GM12878 (cell line): ENCODE measurements around the gene PXMP2. TPM values are rescaled to one million over a fixed set of nuclear protein-coding genes. Genes with fewer than 3 reads are reported as not detected.

ENCODE experiments used
- ATAC-seq: fragments of 200-7000 bp; cut with Tn5 transposase; 3 replicates; pipeline ENCODE4 v1.9.1; 2020; ENCODE audit warnings: mild to moderate bottlenecking, moderate library complexity
- BruUV-seq: library from RNA; stranded (reverse); fragments of 400-500 nt; replicated peaks from 2 replicates; lab custom pipeline; 2021; lab: Mats Ljungman, UMichigan
- CTCF ChIA-PET: fragments of 300-600 bp; sonication (Branson Sonifier 250); formaldehyde crosslinking; extraction: SDS; loops from one replicate; lab custom pipeline; 2021; ENCODE audit warnings: inconsistent platforms; lab: Yijun Ruan, JAX
- POLR2A ChIA-PET: fragments of 350-600 bp; formaldehyde crosslinking; extraction: SDS; loops from one replicate; lab custom pipeline; 2021; ENCODE audit warnings: inconsistent platforms; lab: Charles Lee
- RAD21 ChIA-PET: fragments of 300-600 bp; sonication (Branson Sonifier 250); formaldehyde crosslinking; loops from one replicate; lab custom pipeline; 2023; ENCODE audit warnings: antibody characterized with exemption; ENCODE audit not compliant: unreplicated experiment; lab: Charles Lee
- SMC1A ChIA-PET: fragments of 300-600 bp; sonication (Branson Sonifier 250); formaldehyde crosslinking; loops from one replicate; lab custom pipeline; 2023; ENCODE audit not compliant: unreplicated experiment, uncharacterized antibody; lab: Charles Lee
- DNase-seq: peaks from one replicate; pipeline ENCODE4 v3.0.0-alpha.2; 2011; ENCODE audit warnings: low read depth, low spot score
- FAIRE-seq: peaks from 3 replicates; lab custom pipeline; 2011; peaks lifted over from hg19 to GRCh38; lab: Jason Lieb, UNC
- H2AFZ ChIP-seq: 2 replicates; pipeline ENCODE4 v1.6.0; 2011; ENCODE audit warnings: low read depth, low read length, control low read depth; ENCODE audit not compliant: control insufficient read depth
- H3K27ac ChIP-seq: 2 replicates; pipeline ENCODE4 v1.5.1; 2011; ENCODE audit warnings: control low read depth; ENCODE audit not compliant: control insufficient read depth, insufficient read depth
- H3K27me3 ChIP-seq, 2 experiments: replicated peaks in 1 of 2; 2 replicates each; pipeline versions ENCODE4 v1.6.0 to v1.6.1; 2011; ENCODE audit warnings: low read length in 1 of 2; ENCODE audit not compliant: control insufficient read depth in 2 of 2, insufficient read depth in 2 of 2
- H3K36me3 ChIP-seq, 2 experiments: 2 replicates each; pipeline ENCODE4 v1.5.1; 2011; ENCODE audit warnings: low read length in 1 of 2; ENCODE audit not compliant: control insufficient read depth in 2 of 2, insufficient read depth in 2 of 2
- H3K4me1 ChIP-seq: 2 replicates; pipeline ENCODE4 v1.6.1; 2011; ENCODE audit warnings: mild to moderate bottlenecking, low read length, moderate library complexity, mixed read lengths; ENCODE audit not compliant: control insufficient read depth, insufficient read depth
- H3K4me2 ChIP-seq: 2 replicates; pipeline ENCODE4 v1.6.0; 2011; ENCODE audit warnings: control low read depth; ENCODE audit not compliant: control insufficient read depth, insufficient read depth
- H3K4me3 ChIP-seq: fragments of 200-600 bp; sonication (generic); 2 replicates; pipeline ENCODE4 v1.5.1; 2016
- H3K79me2 ChIP-seq: 2 replicates; pipeline ENCODE4 v1.6.0; 2011; ENCODE audit warnings: low read length; ENCODE audit not compliant: control insufficient read depth, insufficient read depth
- H3K9ac ChIP-seq: 2 replicates; pipeline ENCODE4 v1.8.0; 2011; ENCODE audit warnings: low read length, control low read depth, mixed read lengths; ENCODE audit not compliant: control insufficient read depth, insufficient read depth
- H3K9me3 ChIP-seq: replicated peaks from 3 replicates; pipeline ENCODE4 v1.5.1; 2011; ENCODE audit warnings: mild to moderate bottlenecking, low read length; ENCODE audit not compliant: control insufficient read depth, insufficient read depth
- H4K20me1 ChIP-seq: 2 replicates; pipeline ENCODE4 v1.6.0; 2011; ENCODE audit not compliant: control insufficient read depth, insufficient read depth
- CREB1 ChIP-seq: IDR thresholded peaks from 2 replicates; pipeline ENCODE4 v1.6.1; 2012; ENCODE audit warnings: low read depth, mild to moderate bottlenecking, inconsistent platforms
- ELK1 ChIP-seq: IDR thresholded peaks from 2 replicates; pipeline ENCODE4 v1.6.1; 2012; ENCODE audit warnings: low read depth, low read length, improper control_type of control experiment
- EP300 ChIP-seq, 2 experiments: fragments of 150-350 bp in 1 of 2; IDR thresholded peaks; 2 replicates each; pipeline ENCODE4 v1.6.1; 2011 to 2012; ENCODE audit warnings: low read depth in 2 of 2, low read length in 2 of 2, borderline replicate concordance in 1 of 2, improper control_type of control experiment in 1 of 2, inconsistent platforms in 1 of 2; ENCODE audit not compliant: control insufficient read depth in 1 of 2
- HCFC1 ChIP-seq: fragments of 150-350 bp; IDR thresholded peaks from 2 replicates; pipeline ENCODE4 v1.6.1; 2014; ENCODE audit warnings: low read length
- HSF1 ChIP-seq: fragments of 150-350 bp; IDR thresholded peaks from 2 replicates; pipeline ENCODE4 v1.6.1; 2014; ENCODE audit warnings: mild to moderate bottlenecking, low read depth, low read length
- LARP7 ChIP-seq: fragments of 450-650 bp; IDR thresholded peaks from 2 replicates; pipeline ENCODE4 v1.6.1; 2017; ENCODE audit warnings: mild to moderate bottlenecking
- MTA3 ChIP-seq: IDR thresholded peaks from 2 replicates; pipeline ENCODE4 v1.6.1; 2012; ENCODE audit warnings: low read length, inconsistent platforms, borderline replicate concordance
- PAX8 ChIP-seq: fragments of 450-650 bp; IDR thresholded peaks from 2 replicates; pipeline ENCODE4 v1.6.1; 2017; ENCODE audit warnings: mild to moderate bottlenecking, moderate library complexity
- POLR2A ChIP-seq: IDR thresholded peaks from 2 replicates; pipeline ENCODE4 v1.6.1; 2011; ENCODE audit warnings: low read depth, mild to moderate bottlenecking, low read length
- RAD51 ChIP-seq: fragments of 450-650 bp; IDR thresholded peaks from 2 replicates; pipeline ENCODE4 v1.6.1; 2016; ENCODE audit warnings: moderate library complexity, mild to moderate bottlenecking, inconsistent platforms
- RBBP5 ChIP-seq: fragments of 200-600 bp; sonication (generic); conservative IDR thresholded peaks from 2 replicates; pipeline ENCODE4 v1.6.1; 2016
- SMAD5 ChIP-seq: IDR thresholded peaks from 2 replicates; pipeline ENCODE4 v1.6.1; 2016; ENCODE audit warnings: antibody characterized with exemption, low read depth
- SMC3 ChIP-seq: IDR thresholded peaks from 2 replicates; pipeline ENCODE4 v1.6.1; 2011; ENCODE audit warnings: low read length, improper control_type of control experiment, borderline replicate concordance
- SRF ChIP-seq, 2 experiments: IDR thresholded peaks; 2 replicates each; pipeline ENCODE4 v1.6.1; 2011; ENCODE audit warnings: low read depth in 2 of 2, low read length in 2 of 2, mild to moderate bottlenecking in 1 of 2, moderate library complexity in 1 of 2
- STAT3 ChIP-seq: IDR thresholded peaks from 2 replicates; pipeline ENCODE4 v1.6.1; 2011; ENCODE audit warnings: low read depth, low read length, improper control_type of control experiment
- YY1 ChIP-seq: IDR thresholded peaks from 2 replicates; pipeline ENCODE4 v1.6.1; 2011; ENCODE audit warnings: low read depth, mild to moderate bottlenecking, low read length
- WGBS: methylation state at CpG from one replicate; pipeline ENCODE4 v1.1.6; 2016; ENCODE audit warnings: low lambda C conversion rate; ENCODE audit not compliant: insufficient replicate concordance, insufficient coverage; ENCODE audit errors: missing lambda C conversion rate; 5-methylcytosine and 5-hydroxymethylcytosine counted together
- in situ Hi-C: fragments of 300-500 bp; cut with MboI; formaldehyde crosslinking; loops from 9 replicates; pipeline ENCODE4 v1.14.3; 2018; ENCODE audit warnings: mixed read lengths
- intact Hi-C: fragments of 100-400 bp; cut with micrococcal nuclease; formaldehyde crosslinking; loops from one replicate; pipeline ENCODE4 v1.14.2; 2022; ENCODE audit not compliant: unreplicated experiment
- polyA plus RNA-seq, 11 experiments: library from polyadenylated mRNA; depleted of rRNA in 4 of 11; unstranded in 6 of 11; stranded (reverse) in 5 of 11; fragments of >200 nt; fragmentation: Nextera tagmentation in 4 of 11; fragmentation: Illumina TruSeq in 1 of 11; extraction: Ambion mirVana in 4 of 11; extraction: Trizol in 1 of 11; gene quantifications; 1 replicate in 1 of 11; 2 replicates in 10 of 11; pipeline versions ENCODE4 v1.2.1 to v1.2.3, GENCODE V29; 2011 to 2016; ENCODE audit warnings: inconsistent platforms in 2 of 11, missing spikeins in 2 of 11, low read depth in 1 of 11
- total RNA-seq, 4 experiments: library from RNA; depleted of rRNA in 3 of 4; stranded (reverse); fragments of >200 nt in 3 of 4; fragmentation: Illumina TruSeq in 1 of 4; extraction: Trizol in 1 of 4; gene quantifications; 2 replicates each; pipeline versions ENCODE4 v1.2.1 to v1.2.3, GENCODE V29; 2013 to 2021
- TF ChIP-seq, protein P1 (sequence below): IDR thresholded peaks from 2 replicates; pipeline ENCODE4 v1.6.1; 2012; ENCODE audit warnings: low read length, inconsistent platforms

PXMP2 gene
- total and polyA plus RNA-seq, 10 of the 15 experiments (the other 5 are each of a cell fraction or from before 2014, with no cell fraction given): 4.0 to 97.8 (median 42.0) TPM

DNA sequence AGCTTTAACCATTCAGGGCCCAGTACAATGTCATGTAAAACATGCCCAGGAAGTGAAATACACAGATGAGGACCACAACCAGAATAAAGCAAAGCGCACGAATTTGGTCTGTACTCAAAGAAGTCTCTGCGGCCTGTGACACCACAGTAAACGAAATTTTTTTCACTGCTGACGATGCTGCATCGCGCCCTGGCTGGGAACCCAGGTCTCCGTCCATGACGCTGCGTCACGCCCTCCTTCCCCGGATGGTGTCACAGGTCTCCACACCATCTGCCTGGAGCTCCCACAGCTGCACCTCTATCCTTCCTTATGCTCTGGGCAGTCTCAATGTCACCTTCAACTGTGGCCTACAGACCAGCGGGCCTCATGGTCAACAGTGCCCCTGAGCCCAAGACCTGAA is 56.4 kb downstream of the PXMP2 start:
- ChIA-PET SMC1A (no interaction called here), POLR2A (no interaction called here), CTCF (no interaction called here), RAD21 (no interaction called here)
- H2AFZ ChIP-seq: no peak overlapping the region
- peaks cover 3% of the 10 kb centered on the region for H3K79me2 ChIP-seq
- in situ Hi-C loops (no loop called here), intact Hi-C loops (no loop called here)
- H3K9me3 ChIP-seq: no peaks in the 10 kb centered on the region
- 92% methylated on average over 13 of the region's 13 CpGs for WGBS
- no peak for ATAC-seq
- no peaks in the 10 kb centered on the region for H3K4me1 ChIP-seq
- no peak for FAIRE-seq
- peaks cover 4% of the 10 kb centered on the region; the same call in 1 of the 2 replicates for H4K20me1 ChIP-seq
- BruUV-seq: no TSS peak
- no peak overlapping the region for H3K27ac ChIP-seq
- peaks cover 41 to 51% of the 10 kb centered on the region in 2 experiments for H3K36me3 ChIP-seq
- no peak overlapping the region for H3K4me2 ChIP-seq
- no peaks in the 10 kb centered on the region for H3K27me3 ChIP-seq
- H3K9ac ChIP-seq: no peak overlapping the region
- DNase-seq: no peak
- TF ChIP-seq CREB1: no peak
- no peak for TF ChIP-seq SMC3
- TF ChIP-seq, protein P1, sequence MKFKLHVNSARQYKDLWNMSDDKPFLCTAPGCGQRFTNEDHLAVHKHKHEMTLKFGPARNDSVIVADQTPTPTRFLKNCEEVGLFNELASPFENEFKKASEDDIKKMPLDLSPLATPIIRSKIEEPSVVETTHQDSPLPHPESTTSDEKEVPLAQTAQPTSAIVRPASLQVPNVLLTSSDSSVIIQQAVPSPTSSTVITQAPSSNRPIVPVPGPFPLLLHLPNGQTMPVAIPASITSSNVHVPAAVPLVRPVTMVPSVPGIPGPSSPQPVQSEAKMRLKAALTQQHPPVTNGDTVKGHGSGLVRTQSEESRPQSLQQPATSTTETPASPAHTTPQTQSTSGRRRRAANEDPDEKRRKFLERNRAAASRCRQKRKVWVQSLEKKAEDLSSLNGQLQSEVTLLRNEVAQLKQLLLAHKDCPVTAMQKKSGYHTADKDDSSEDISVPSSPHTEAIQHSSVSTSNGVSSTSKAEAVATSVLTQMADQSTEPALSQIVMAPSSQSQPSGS: no peak
- no peak for TF ChIP-seq LARP7
- TF ChIP-seq HCFC1: no peak
- H3K4me3 ChIP-seq: no peak overlapping the region

DNA sequence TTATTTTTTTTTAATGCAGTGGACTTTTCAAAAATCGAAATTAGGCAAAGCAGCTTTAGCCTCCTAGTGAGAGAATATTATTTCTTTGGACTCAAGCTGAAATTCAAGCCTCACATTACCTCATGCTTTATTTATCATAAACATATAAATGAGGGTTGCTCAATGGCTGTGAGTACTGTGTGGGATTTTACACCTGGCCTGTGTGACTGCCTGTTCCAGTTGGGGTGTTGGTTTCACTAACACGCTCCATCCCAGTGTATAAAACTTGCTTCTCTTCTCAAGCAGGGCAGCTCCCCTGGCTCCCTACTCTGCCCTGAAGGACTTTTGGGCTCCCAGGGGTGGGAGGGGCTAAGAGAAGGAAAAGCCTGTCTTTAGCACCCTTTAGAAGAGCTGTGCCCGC is 59.2 kb downstream of the PXMP2 start:
- Histone ChIP-seq H2AFZ (no peak overlapping the region), H3K4me2 (no peak overlapping the region), H3K27me3 (no peaks in the 10 kb centered on the region), H3K9ac (no peak overlapping the region), H3K27ac (no peak overlapping the region), H4K20me1 (peaks cover 4% of the 10 kb centered on the region; the same call in 1 of the 2 replicates), H3K4me1 (no peaks in the 10 kb centered on the region), H3K9me3 (no peaks in the 10 kb centered on the region), H3K4me3 (no peak overlapping the region), H3K36me3 (peaks cover 42 to 51% of the 10 kb centered on the region in 2 experiments), H3K79me2 (peaks cover 3% of the 10 kb centered on the region)
- no peak for FAIRE-seq
- SMC1A ChIA-PET: interaction anchor here (1.0 kb wide), 1 partner anchor 11 kb away, joined by 3 read pairs; no protein-coding TSS in a partner anchor
- intact Hi-C loops: no loop called here
- no TSS peak for BruUV-seq
- POLR2A ChIA-PET: no interaction called here
- in situ Hi-C loops: no loop called here
- no peak for ATAC-seq
- CTCF ChIA-PET: no interaction called here
- RAD21 ChIA-PET: no interaction called here
- 97% methylated on average over 3 of the region's 3 CpGs for WGBS
- DNase-seq: no peak
- TF ChIP-seq SRF (IDR thresholded peaks at IDR 0.05; ENCODE audit: low read depth in 2 of 2, low read length in 2 of 2) (no peak), STAT3 (no peak), EP300 (IDR thresholded peaks at IDR 0.05; ENCODE audit: borderline replicate concordance in 1 of 2, control insufficient read depth in 1 of 2, low read depth in 2 of 2, low read length in 2 of 2) (no peak), SMAD5 (no peak), POLR2A (no peak), RBBP5 (no peak), RAD51 (no peak), ELK1 (no peak), PAX8 (no peak), HSF1 (no peak), YY1 (no peak), MTA3 (no peak)
